ENCODE data around the gene BRSK1.

Gene BRSK1

DNA sequence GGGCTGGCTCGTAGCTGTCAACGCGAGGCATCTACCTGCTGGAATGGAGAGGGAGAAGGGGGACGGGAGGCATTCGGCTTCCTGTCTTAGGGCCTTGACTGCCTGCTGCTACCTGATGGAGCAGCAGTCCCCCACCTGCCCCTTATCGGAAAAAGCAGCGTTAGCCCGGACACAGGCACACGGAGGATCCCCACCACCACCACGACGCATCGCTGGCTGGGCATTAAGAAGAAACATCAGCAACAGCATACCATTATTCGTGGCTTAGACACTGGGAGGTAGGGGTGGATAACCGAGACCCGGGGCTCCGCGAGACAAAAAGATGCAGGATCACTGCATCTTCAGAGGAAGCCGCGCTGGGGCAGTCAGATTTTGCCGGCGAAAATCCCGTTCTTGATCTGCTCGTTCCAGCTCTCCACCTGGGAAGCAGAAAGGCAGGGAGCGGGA, 69.6 kb downstream of the BRSK1 start:
- DNase-seq (ENCODE audit: low read depth, low spot score) = no peak

DNA sequence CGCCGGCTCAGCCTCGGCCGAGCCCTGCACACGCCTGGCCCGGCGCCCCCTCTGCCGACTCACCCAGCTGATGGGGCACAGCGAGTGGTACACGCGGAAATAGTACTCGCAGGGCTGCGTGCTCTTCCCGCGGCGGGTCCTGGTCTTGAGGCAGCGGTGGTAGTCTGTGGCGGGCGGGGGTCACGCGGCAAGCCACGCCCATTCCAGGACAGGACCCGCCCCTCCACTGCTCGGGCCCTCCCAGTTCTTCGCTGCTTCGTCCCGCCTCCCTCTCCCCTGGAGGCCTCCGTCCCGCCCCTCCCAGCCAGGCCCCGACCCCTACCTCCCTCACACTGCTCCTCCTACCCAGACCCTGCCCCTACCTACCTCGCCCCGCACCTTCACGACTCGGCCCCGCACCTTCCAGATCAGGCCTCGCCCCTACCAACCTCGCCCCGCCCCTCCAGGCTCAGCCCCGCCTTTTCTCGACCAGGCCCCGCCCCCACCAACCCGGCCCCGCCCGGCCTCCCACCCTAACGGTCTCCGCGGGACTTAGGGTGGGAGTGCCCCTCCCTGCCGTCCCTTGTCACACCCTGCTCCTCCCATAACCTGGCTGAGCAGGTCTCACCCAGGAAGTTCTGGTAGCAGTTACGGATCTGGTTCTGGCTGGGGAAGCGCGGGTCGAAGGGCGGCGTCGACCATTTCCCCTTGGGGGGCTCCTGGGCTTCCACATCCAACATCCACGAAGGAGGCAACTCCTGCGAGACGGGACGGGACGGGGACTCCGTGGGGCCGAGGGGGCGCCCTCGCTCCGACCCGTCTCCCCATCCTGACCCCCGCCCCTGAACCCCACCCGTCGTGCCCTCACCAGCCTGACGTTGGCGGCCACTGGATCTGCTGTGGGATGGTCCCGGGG, 70.3 kb downstream of the BRSK1 start:
- peak; percentile 80 for DNase-seq (ENCODE audit: low read depth, low spot score)

DNA sequence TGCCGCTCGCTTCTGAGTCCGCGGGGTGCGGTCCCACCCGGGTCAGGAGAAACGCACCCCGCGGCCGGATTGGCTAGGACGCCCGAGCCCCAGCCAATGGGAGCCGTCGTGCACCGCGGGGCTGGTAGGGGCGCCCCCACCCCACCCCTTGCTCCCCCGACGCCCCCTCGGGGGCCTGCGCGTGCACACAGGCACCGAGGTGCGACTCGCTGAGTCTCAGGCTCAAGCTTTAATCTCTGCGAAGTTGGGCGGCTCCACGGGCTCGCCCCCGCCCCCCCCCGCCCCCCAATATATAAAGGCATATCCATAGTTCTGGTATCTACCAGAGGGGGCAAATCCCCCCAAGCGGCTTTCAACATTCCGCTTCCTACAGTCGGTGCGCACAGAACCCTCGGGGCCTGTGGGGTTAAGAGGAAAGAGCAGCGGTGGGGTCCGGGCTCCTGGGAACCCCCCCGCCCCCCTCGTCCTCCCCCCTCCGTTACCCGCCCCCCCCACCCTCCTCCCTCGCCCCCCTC, 71.0 kb downstream of the BRSK1 start, which contains the start of gene COX6B2:
TSS of gene COX6B2 (minus strand) at position 22 of the 515 bp plus-strand sequence. CDS start 198 bp downstream, outside the sequence.
- DNase-seq (ENCODE audit: low read depth, low spot score) = no peak

DNA sequence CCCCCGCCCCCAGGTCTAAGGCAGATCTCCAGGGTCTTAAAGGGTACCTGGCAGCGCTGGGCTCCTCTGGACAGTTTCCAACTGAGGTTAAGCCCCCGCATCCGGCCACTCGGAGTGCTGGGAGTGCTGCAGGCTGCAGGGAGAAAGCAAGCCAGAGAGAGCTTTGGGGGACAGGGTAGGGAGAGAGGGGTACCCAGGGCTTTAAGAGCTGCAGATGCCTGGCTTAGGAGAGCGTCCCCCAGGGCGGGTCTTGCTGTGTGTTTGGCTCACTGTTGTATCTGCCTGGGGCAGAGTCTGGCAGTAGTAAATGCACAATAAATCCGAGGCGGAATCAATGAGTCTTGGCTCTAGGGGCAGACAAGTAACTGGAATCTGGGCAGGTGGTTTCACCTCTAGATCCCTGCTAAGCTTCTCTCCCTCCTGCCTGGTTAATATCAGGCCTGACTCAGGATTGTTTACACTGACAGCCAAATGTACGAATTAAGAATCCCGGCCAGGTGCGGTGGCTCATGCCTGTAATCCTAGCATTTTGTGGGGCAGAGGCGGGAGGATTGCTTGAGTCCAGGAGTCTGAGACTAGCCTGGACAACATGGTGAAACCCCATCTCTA, 71.5 kb downstream of the BRSK1 start:
- no peak for DNase-seq (ENCODE audit: low read depth, low spot score)

DNA sequence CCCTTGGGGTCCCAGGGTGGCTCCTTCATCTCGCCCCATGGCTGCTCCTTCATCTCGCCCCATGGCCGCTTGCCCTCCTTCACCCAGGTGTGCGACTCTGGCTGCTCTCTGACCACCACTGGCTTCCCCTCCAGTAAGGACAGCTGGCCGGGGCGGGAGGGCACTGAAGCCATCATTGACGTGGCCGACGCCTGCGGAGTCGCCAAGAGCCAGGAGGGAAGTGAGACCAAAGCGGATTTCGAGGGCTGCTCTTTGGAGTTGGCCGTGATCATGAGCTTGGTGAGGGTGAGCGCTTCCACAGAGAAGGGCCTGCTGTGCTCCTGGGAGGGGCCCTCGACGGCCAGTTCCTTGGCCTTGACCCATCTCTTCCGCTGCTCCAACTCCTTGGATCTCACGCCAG, 74.7 kb downstream of the BRSK1 start:
- DNase-seq (ENCODE audit: low read depth, low spot score) = no peak

DNA sequence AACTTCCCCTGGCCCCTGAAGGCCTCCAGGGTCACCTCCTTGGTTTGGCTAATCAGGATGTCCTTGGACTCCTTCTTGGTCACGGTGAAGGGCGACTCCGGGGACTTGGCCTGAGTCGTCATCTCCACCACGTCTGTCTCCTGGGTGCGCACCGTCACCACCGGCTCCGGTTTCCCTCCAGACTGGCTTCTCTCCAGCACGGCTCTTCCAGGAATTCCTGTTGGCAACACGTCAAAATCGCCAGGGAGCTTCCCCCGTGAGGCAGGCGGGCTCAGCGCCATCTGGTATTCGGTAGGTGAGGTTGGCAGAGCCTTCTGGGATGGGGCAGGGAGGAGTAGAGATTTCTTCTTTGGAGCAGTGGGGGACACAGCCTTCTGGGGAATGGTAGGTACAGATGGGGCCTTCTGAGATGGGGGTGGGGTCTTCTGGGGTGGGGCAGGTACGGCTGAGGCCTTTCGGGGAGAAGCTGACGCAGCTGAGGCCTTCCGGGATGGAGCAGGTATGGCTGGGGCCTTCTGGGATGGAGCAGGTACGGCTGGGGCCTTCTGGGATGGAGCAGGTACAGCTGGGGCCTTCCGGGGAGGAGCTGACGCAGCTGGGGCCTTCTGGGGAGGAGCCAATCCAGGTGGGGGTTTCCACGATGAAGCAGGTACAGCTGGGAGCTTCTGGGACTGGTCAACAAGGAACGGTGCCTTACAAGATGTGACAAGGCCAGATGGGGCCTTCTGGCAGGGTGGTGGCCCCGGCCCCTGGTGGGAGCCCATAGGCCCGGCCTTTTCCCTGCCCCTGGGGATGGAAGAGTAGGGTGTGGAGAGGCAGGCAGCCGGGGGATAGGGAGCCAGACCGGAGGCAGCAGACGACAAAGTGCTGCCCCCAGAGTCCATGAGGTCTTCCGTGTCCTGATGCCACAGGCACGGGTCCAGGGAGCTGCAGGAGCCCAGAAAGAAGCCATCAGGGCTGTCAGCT, 75.4 kb downstream of the BRSK1 start:
- no peak for DNase-seq (ENCODE audit: low read depth, low spot score)

- no peak for DNase-seq (ENCODE audit: low read depth, low spot score)
Observed at GRCh38 chr19:55360902-55361301, 77.1 kb downstream of the BRSK1 start.

Data from astrocyte of the hippocampus (primary cell).